ENCODE data around the gene TVP23C. TPM values are rescaled to one million over a fixed set of nuclear protein-coding genes. Genes with fewer than 3 reads are reported as not detected.

Gene TVP23C
- total and polyA plus RNA-seq, 8 donors, result 2.4 to 74.5 (median 21.0) TPM; not detected in 2

GRCh38 chr17:15457723-15458094 lies 105.6 kb downstream of the TVP23C start:
- Histone ChIP-seq H3K36me3 (peaks cover 0 to 5% (median under 1%) of the 10 kb centered on the region in 4 donors), H3K4me3 (no peak overlapping the region), H3K27me3 (no peaks in the 10 kb centered on the region), H3K9me3 (peaks cover 0 to 10% (median 4%) of the 10 kb centered on the region in 4 donors), H3K4me1 (peaks cover under 1 to 31% (median 12%) of the 10 kb centered on the region in 4 donors), H3K27ac (peak overlapping the region in 4 of 5 donors; percentile 56 to 73 (median 71))
- intact Hi-C loops (cut with DNase I; ENCODE audit: low total_unique reads), result no loop called here
- no peak for TF ChIP-seq POLR2AphosphoS5 (IDR thresholded peaks at IDR 0.05)
- TF ChIP-seq POLR2A (IDR thresholded peaks at IDR 0.05), result no peak
- TF ChIP-seq CTCF (IDR thresholded peaks at IDR 0.05), result no peak
- no peak for TF ChIP-seq EP300 (IDR thresholded peaks at IDR 0.05)
- WGBS, 5 donors, result 66 to 81% (median 74%) methylated on average over 3 to 7 of the region's 7 CpGs
- DNase-seq, result no peak

GRCh38 chr17:15456972-15457722 lies 106.1 kb downstream of the TVP23C start:
- H3K4me1 ChIP-seq, result peaks cover 0 to 27% (median 11%) of the 10 kb centered on the region in 4 donors
- peaks cover 0 to 10% (median 4%) of the 10 kb centered on the region in 4 donors for H3K9me3 ChIP-seq
- peak in 1 of 2 donors; percentile 84 for DNase-seq
- intact Hi-C loops (cut with DNase I; ENCODE audit: low total_unique reads), result no loop called here
- H3K4me3 ChIP-seq, result no peak overlapping the region
- H3K27ac ChIP-seq, result peak overlapping the region in 4 of 5 donors; percentile 56 to 73 (median 71)
- peaks cover 0 to 9% (median 3%) of the 10 kb centered on the region in 4 donors for H3K36me3 ChIP-seq
- no peaks in the 10 kb centered on the region for H3K27me3 ChIP-seq
- TF ChIP-seq CTCF (IDR thresholded peaks at IDR 0.05) (peak in 1 of 7 experiments; percentile 15), POLR2A (IDR thresholded peaks at IDR 0.05) (no peak), POLR2AphosphoS5 (IDR thresholded peaks at IDR 0.05) (peak; percentile 20 to 71 (median 36)), EP300 (IDR thresholded peaks at IDR 0.05) (no peak)
- 61 to 79% (median 71%) methylated on average over 15 to 16 of the region's 16 CpGs for WGBS, 5 donors

GRCh38 chr17:15456496-15456895 lies 106.8 kb downstream of the TVP23C start:
- Histone ChIP-seq H3K27ac (peak overlapping the region in 4 of 5 donors; percentile 56 to 73 (median 71)), H3K9me3 (peaks cover 0 to 10% (median 4%) of the 10 kb centered on the region in 4 donors), H3K36me3 (peaks cover 0 to 9% (median 5%) of the 10 kb centered on the region in 4 donors), H3K4me1 (peaks cover 0 to 27% (median 11%) of the 10 kb centered on the region in 4 donors), H3K4me3 (no peak overlapping the region), H3K27me3 (no peaks in the 10 kb centered on the region)
- 84 to 93% (median 90%) methylated on average over 6 of the region's 6 CpGs for WGBS, 5 donors
- no peak for DNase-seq
- no peak for TF ChIP-seq EP300 (IDR thresholded peaks at IDR 0.05)
- no peak for TF ChIP-seq POLR2A (IDR thresholded peaks at IDR 0.05)
- no peak for TF ChIP-seq CTCF (IDR thresholded peaks at IDR 0.05)
- no peak for TF ChIP-seq POLR2AphosphoS5 (IDR thresholded peaks at IDR 0.05)
- intact Hi-C loops (cut with DNase I; ENCODE audit: low total_unique reads), result no loop called here

GRCh38 chr17:15454346-15454745 lies 108.9 kb downstream of the TVP23C start:
- H3K27ac ChIP-seq, result peak overlapping the region in 1 of 5 donors; percentile 2
- H3K4me1 ChIP-seq, result peaks cover 0 to 27% (median 11%) of the 10 kb centered on the region in 4 donors
- DNase-seq, result no peak
- intact Hi-C loops (cut with DNase I; ENCODE audit: low total_unique reads), result no loop called here
- 89 to 96% (median 92%) methylated on average over 5 of the region's 5 CpGs for WGBS, 5 donors
- H3K27me3 ChIP-seq, result no peaks in the 10 kb centered on the region
- H3K4me3 ChIP-seq, result no peak overlapping the region
- peaks cover 0 to 9% (median 6%) of the 10 kb centered on the region in 4 donors for H3K36me3 ChIP-seq
- TF ChIP-seq POLR2AphosphoS5 (IDR thresholded peaks at IDR 0.05) (no peak), POLR2A (IDR thresholded peaks at IDR 0.05) (no peak), EP300 (IDR thresholded peaks at IDR 0.05) (no peak), CTCF (IDR thresholded peaks at IDR 0.05) (no peak)
- H3K9me3 ChIP-seq, result peaks cover 0 to 10% (median 4%) of the 10 kb centered on the region in 4 donors

Measured in stomach (tissue), 9 donors.